NCI-H1048 (cell line): ENCODE measurements around the gene CCR4.
A peak's percentile ranks its signal among the peaks of the same experiment; 100 is the strongest.
"Not testable (repeated sequence)": the region's sequence is repeated elsewhere in the genome, so short reads cannot be mapped to it uniquely, and the experiment has no call there.

Experiments
- DNase-seq: peaks from one replicate; lab custom pipeline; 2025; lab: John Stamatoyannopoulos, UW

The CCR4 gene

DNA sequence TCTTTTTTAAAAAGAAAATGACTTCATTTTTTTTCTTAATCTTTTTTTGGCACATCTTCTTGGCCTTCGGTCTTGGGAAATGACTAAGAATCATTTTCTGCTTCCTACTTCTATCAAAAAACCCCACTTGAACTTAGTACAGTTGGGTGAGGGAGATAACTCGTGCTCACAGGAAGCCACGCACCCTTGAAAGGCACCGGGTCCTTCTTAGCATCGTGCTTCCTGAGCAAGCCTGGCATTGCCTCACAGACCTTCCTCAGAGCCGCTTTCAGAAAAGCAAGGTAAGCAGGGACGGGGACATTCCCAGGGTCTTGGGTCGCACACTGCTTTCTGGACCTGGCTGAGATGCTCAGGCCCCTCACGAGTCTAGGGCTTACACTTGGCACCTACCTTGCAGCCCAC, at the start of gene CCR4:
TSS of gene CCR4 (plus strand) at position 235 of the 402 bp plus-strand sequence. CDS start 1,779 bp downstream, outside the sequence.
- DNase-seq = no peak

DNA sequence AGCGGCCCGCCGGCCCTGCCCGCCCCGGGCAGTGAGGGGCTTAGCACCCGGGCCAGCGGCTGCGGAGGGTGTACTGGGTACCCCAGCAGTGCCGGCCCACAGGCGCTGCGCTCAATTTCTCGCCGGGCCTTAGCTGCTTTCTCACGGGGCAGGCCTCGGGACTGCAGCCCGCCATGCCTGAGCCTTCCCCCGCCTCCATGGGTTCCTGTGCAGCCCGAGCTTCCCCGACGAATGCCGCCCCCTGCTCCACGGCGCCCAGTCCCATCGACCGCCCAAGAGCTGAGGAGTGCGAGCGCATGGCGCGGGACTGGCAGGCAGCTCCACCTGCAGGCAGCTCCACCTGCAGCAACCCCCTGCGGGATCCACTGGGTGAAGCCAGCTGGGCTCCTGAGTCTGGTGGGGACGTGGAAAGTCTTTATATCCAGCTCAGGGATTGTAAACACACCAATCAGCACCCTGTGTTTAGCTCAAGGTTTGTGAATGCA, 48.5 kb upstream of the CCR4 start:
- DNase-seq = not testable (repeated sequence)

DNA sequence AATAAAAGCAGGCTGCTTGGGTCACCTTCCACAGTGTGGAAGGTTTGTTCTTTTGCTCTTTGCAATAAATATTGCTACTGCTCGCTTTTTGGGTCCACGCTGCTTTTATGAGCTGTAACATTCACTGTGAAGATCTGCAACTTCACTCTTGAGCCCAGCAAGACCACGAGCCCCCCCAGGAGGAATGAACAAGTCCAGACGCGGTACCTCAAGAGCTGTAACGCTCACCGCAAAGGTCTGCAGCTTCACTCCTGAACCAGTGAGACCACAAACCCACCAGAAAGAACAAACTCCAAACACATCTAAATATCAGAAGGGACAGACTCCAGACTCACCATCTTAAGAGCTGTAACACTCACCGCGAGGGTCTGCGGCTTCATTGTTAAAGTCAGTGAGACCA, 47.5 kb upstream of the CCR4 start:
- DNase-seq = no peak

- DNase-seq = no peak
Observed at GRCh38 chr3:32909999-32910398, 41.4 kb upstream of the CCR4 start.

GRCh38 chr3:32910954-32911353, 40.5 kb upstream of the CCR4 start:
- no peak for DNase-seq

- DNase-seq = no peak
Observed at GRCh38 chr3:32912046-32912445, 39.4 kb upstream of the CCR4 start.

DNA sequence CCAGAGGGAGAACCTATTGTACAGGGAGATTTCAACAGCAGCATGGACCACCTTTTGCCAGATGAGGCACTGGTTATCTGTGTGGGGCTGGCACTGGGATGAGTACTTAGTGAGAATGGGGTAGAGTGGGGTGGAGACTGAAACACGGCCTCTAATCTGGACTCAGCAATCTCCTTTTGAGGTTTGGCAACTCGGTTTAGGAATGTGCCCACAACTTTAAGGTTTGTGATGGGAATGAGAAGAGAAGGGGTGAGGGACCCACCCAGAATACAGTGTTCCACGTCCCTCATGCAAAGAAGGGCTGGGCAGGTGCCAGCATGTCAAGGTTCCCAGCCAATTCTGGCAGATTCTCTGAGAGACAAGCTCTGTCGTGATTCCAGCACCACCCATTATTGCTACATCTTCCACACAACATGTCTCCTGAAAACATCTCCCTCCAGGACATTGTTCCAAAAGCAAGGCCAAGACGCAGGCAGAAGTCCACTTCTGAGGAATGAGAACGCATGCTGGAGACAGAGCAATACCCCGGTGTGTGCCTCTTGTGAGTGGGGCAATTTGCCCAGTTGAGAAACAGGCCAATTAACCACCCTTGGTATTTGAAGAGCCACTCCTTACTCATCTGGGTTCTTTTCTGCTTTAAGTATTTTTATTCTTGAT, 37.5 kb upstream of the CCR4 start:
- no peak for DNase-seq

- no peak for DNase-seq
Observed at GRCh38 chr3:32919920-32920319, 31.5 kb upstream of the CCR4 start.

DNA sequence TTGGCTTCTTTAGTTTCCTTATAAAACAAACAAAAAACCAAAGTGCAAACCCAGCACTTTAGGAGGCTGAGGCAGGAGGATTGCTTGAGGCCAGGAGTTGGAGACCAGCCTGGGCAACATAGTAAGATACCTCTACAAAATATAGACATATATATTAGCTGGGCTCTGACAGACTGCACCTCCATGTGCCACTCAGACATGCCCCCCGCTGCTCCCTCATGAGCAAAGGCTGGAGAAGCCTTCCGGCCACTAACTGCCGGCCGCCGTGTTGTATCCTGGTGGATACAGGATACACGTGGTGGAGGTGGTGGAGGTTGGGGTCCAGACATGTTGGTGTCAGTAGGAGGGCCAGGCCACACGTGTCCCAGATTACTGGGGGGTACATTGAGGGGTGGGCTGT, 29.4 kb upstream of the CCR4 start:
- DNase-seq = no peak

DNA sequence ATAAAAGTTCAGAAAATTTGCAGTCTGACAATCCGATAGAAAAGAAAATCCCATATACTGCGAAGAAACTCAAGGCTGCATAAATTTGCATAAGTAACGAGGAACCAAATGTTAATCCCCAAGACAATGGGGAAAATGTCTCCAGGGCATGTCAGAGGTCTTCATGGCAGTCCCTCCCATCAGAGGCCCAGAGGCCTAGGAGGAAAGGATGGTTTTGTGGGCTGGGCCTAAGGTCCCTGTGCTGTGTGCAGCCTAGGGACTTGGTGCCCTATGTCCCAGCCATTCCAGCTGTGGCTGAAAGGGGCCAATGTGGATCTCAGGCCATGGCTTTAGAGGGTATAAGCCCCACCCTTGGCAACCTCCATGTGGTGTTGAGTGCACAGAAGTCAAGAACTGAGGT, 21.3 kb upstream of the CCR4 start:
- DNase-seq = no peak

GRCh38 chr3:32931273-32931672, 20.2 kb upstream of the CCR4 start:
- not testable (repeated sequence) for DNase-seq

- DNase-seq = no peak
Observed at GRCh38 chr3:32934150-32934742, 17.2 kb upstream of the CCR4 start.

- DNase-seq = no peak
Observed at GRCh38 chr3:32937331-32937730, 14.1 kb upstream of the CCR4 start.

DNA sequence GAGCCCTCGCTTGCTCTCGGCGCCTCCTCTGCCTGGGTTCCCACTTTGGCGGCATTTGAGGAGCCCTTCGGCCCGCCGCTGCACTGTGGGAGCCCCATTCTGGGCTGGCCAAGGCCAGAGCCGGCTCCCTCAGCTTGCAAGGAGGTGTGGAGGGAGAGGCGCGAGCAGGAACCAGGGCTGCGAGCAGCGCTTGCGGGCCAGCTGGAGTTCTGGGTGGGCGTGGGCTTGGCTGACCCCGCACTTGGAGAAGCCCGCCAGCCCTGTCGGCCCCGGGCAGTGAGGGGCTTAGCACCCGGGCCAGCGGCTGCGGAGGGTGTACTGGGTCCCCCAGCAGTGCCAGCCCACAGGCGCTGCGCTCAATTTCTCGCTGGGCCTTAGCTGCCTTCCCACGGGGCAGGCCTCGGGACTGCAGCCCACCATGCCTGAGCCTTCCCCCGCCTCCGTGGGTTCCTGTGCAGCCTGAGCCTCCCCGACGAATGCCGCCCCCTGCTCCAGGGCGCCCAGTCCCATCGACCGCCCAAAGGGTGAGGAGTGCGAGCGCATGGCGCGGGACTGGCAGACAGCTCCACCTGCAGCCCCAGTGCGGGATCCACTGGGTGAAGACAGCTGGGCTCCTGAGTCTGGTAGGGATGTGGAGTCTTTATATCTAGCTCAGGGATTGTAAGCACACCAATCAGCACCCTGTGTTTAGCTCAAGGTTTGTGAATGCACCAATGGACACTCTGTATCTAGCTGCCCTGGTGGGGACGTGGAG, 11.7 kb upstream of the CCR4 start:
- not testable (repeated sequence) for DNase-seq

GRCh38 chr3:32940726-32941125, 10.7 kb upstream of the CCR4 start:
- no peak for DNase-seq

DNA sequence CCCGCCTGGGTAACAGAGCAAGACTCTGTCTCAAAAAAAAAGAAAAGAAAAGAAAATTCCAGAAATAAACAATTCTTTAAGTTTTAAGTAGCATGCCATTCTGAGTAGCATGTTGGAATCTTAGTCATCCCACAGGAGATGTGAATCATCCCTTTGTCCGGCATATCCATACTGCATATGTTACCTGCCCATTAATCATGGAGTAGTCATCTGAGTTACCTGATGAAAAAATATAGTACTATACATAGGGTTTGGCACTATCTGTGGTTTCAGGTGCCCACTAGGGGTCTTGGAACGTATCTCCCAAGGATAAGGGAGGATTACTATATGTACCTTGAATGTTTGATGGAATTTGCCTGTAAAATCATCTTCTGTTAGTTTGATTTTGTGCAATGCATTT, 6.3 kb upstream of the CCR4 start:
- no peak for DNase-seq

- DNase-seq = not testable (repeated sequence)
Observed at GRCh38 chr3:32945598-32945997, 5.8 kb upstream of the CCR4 start.

- DNase-seq = no peak
Observed at GRCh38 chr3:32946973-32947788, 4.3 kb upstream of the CCR4 start.

DNA sequence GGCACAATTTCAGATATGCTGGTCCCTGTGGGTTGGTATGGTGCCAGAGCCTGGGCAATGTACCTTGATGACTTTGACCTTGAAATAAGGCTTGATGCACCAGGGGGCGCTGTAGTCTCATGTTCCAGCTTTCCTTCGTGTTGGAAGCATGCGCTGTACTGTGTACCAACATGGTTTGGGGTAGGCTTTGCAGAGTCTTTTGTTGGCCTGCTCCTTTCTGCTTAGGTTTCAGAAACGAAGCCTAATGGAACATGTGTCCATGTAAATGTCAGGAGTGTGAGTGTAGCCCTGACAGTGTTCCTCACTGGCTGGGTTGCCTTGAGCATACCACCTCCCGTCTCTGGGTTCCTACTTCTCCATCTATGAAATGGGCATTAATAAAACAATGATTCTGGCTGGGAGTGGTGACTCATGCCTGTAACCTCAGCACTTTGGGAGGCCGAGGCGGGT, 3.6 kb upstream of the CCR4 start:
- DNase-seq = peak; percentile 54

DNA sequence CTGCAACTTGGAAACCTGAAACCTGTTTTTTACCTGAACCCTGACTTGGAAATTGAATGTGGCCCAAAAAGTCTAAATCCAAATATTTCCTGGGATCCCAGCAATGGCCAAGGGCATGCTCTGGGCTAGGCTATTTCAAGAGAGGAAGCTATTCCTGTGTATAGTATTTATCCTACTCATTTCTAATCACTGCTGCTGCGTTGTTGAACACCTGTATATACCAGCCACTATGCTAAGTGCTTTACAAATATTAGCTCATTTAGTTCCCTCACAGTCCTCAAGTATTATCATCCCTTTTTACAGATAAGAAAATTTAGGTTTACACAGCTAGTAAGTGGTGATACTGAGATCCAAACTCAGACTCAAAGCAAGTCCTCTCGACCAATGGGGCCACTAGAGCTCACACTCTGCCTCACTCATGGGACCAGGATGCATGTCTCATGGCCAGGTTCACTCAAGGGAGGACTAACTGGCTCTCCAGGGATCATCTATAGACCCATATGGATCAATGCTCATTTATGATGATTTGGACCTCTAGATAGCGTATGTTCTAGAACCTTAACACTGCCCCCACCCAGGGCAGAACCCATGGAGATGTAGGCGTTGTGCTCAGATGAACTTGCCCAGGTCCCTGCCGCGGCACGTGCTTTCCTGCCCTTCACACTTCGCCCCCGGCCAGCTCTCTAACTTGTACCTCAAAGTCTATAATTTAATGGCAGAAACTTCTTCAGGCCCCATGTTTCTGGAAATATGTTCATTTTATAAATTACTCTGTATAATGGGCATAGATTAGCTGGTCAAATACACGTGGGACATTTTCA, 2.6 kb upstream of the CCR4 start:
- DNase-seq = no peak

DNA sequence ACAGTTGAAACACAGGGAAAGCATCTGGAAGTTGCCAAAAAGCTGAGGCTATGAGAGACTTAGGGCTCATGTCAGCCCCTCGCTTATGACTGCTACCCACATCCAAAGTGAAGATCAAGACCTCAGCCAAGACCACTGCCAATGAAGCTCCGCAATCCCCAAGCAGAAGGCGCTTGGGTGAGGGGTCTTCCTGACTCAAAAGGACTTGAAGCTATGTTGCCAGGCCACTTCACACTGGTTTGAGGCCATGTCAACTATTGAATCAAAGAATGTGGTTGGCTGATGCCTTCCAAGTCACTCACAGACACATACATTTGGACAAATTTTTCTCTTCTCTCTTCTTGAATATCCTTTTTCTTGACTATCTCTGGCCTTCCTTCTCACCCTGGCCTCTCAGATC, 928 bp upstream of the CCR4 start:
- no peak for DNase-seq
